ENCODE results near the gene FOLR1.

DNA sequence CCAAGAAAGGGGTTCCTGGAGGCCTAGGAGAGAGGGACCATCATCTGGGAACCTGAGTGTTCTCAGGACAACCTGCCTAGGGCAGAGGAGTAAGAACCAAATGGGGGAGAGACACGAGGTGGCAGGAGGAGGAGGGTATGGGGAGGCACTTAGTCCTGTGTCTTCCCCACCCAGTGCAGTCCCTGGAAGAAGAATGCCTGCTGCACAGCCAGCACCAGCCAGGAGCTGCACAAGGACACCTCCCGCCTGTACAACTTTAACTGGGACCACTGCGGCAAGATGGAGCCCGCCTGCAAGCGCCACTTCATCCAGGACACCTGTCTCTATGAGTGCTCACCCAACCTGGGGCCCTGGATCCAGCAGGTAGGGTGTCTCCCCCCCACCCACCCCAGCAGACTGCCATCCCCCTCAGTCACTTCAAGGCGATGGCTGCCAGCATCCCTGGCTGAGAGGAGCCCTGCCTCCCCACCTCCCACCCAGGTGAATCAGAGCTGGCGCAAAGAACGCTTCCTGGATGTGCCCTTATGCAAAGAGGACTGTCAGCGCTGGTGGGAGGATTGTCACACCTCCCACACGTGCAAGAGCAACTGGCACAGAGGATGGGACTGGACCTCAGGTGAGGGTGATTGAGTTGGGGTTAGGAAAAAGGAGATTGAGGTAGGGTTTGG, 28.9 kb downstream of the FOLR1 start:
- TF ChIP-seq, protein P1, sequence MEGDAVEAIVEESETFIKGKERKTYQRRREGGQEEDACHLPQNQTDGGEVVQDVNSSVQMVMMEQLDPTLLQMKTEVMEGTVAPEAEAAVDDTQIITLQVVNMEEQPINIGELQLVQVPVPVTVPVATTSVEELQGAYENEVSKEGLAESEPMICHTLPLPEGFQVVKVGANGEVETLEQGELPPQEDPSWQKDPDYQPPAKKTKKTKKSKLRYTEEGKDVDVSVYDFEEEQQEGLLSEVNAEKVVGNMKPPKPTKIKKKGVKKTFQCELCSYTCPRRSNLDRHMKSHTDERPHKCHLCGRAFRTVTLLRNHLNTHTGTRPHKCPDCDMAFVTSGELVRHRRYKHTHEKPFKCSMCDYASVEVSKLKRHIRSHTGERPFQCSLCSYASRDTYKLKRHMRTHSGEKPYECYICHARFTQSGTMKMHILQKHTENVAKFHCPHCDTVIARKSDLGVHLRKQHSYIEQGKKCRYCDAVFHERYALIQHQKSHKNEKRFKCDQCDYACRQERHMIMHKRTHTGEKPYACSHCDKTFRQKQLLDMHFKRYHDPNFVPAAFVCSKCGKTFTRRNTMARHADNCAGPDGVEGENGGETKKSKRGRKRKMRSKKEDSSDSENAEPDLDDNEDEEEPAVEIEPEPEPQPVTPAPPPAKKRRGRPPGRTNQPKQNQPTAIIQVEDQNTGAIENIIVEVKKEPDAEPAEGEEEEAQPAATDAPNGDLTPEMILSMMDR (IDR thresholded peaks at IDR 0.05), result no peak
- TF ChIP-seq POLR2A (IDR thresholded peaks at IDR 0.05), result no peak

All from body of pancreas (tissue), 4 donors.